ENCODE measurements around the gene TMED6. TPM values are rescaled to one million over a fixed set of nuclear protein-coding genes. Genes with fewer than 3 reads are reported as not detected.
"Not testable (repeated sequence)": the region's sequence is repeated elsewhere in the genome, so short reads cannot be mapped to it uniquely, and the experiment has no call there.

Gene TMED6
- total RNA-seq, 4 donors from 2014 or later: 1.3 TPM; not detected in 3

GRCh38 chr16:69298261-69298660 is 53.3 kb downstream of the TMED6 start:
- no peak overlapping the region for H3K4me3 ChIP-seq

GRCh38 chr16:69296771-69297170 is 54.8 kb downstream of the TMED6 start:
- H3K9me3 ChIP-seq; H3K4me1 ChIP-seq; H3K27me3 ChIP-seq; DNase-seq; intact Hi-C loops (cut with DNase I; ENCODE audit: low total_unique reads); ATAC-seq; H3K4me3 ChIP-seq; H3K27ac ChIP-seq: not testable (repeated sequence)
- in situ Hi-C loops (cut with MboI; ENCODE audit: low sequenced_read_pairs in 4 of 4): loop anchor here in 2 of 4 donors (25.0 kb wide), 2 partner anchors 134 to 759 kb away; partner anchors contain the start of gene ZFP90 (in 1 of the 2)
- H3K36me3 ChIP-seq: peaks cover 0 to 15% of the 10 kb centered on the region in 2 donors

More at GRCh38 chr16:69298261-69298660, 53.3 kb downstream of the TMED6 start:
- H3K27ac ChIP-seq: no peak overlapping the region
- TF ChIP-seq CTCF (IDR thresholded peaks at IDR 0.05 in 4 of 5, conservative IDR thresholded peaks at IDR 0.05 in 1 of 5): no peak
- TF ChIP-seq POLR2A (IDR thresholded peaks at IDR 0.05): no peak
- H3K9me3 ChIP-seq: no peaks in the 10 kb centered on the region
- H3K4me1 ChIP-seq: no peaks in the 10 kb centered on the region
- in situ Hi-C loops (cut with MboI; ENCODE audit: low sequenced_read_pairs in 4 of 4) (loop anchor here in 2 of 4 donors (25.0 kb wide), 2 partner anchors 136 to 761 kb away; partner anchors contain the start of gene ZFP90 (in 1 of the 2)), intact Hi-C loops (cut with DNase I; ENCODE audit: low total_unique reads) (no loop called here)
- no peak for ATAC-seq
- no peak for DNase-seq
- H3K27me3 ChIP-seq: no peaks in the 10 kb centered on the region
- peaks cover 0 to 16% of the 10 kb centered on the region in 2 donors for H3K36me3 ChIP-seq

GRCh38 chr16:69294051-69294450 is 57.5 kb downstream of the TMED6 start:
- ATAC-seq (no peak), DNase-seq (no peak)
- TF ChIP-seq POLR2A (IDR thresholded peaks at IDR 0.05): no peak
- no peak for TF ChIP-seq CTCF (IDR thresholded peaks at IDR 0.05 in 4 of 5, conservative IDR thresholded peaks at IDR 0.05 in 1 of 5)
- H3K36me3 ChIP-seq: no peaks in the 10 kb centered on the region
- intact Hi-C loops (cut with DNase I; ENCODE audit: low total_unique reads): no loop called here
- no peaks in the 10 kb centered on the region for H3K9me3 ChIP-seq
- H3K27ac ChIP-seq: no peak overlapping the region
- in situ Hi-C loops (cut with MboI; ENCODE audit: low sequenced_read_pairs in 4 of 4): loop anchor here in 2 of 4 donors (25.0 kb wide), 2 partner anchors 132 to 757 kb away; partner anchors contain the start of gene ZFP90 (in 1 of the 2)
- no peaks in the 10 kb centered on the region for H3K27me3 ChIP-seq
- no peak overlapping the region for H3K4me3 ChIP-seq
- no peaks in the 10 kb centered on the region for H3K4me1 ChIP-seq

DNA sequence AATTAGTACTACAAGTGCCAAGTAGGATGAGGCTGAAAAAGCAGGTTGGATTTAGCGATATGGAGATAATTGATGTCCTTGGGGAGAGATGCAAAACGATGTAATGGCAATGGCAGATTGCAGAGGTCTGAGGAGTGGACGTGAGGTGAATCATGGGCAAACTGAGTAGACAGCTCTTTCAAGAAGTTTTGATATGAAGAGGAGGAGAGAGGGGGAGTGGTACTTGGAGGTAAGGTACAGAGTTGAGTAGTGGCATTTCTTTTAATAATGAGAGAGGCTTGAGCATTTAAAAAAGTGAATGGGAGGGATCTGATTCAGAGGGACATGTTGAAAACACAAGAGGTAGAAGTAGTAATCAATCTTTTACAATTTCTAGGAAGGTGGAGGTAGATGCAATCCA is 58.2 kb downstream of the TMED6 start:
- in situ Hi-C loops (cut with MboI; ENCODE audit: low sequenced_read_pairs in 4 of 4) (loop anchor here in 2 of 4 donors (25.0 kb wide), 2 partner anchors 131 to 756 kb away; partner anchors contain the start of gene ZFP90 (in 1 of the 2)), intact Hi-C loops (cut with DNase I; ENCODE audit: low total_unique reads) (no loop called here)
- Histone ChIP-seq H3K4me3 (no peak overlapping the region), H3K4me1 (no peaks in the 10 kb centered on the region), H3K9me3 (no peaks in the 10 kb centered on the region), H3K27me3 (no peaks in the 10 kb centered on the region), H3K27ac (no peak overlapping the region), H3K36me3 (no peaks in the 10 kb centered on the region)
- TF ChIP-seq CTCF (IDR thresholded peaks at IDR 0.05 in 4 of 5, conservative IDR thresholded peaks at IDR 0.05 in 1 of 5): no peak
- DNase-seq: no peak
- ATAC-seq: no peak

Other genes with a start within 250 kb of the TMED6 start
- gene HAS3, start 246.1 kb downstream of the TMED6 start, total RNA-seq: 10 to 100 TPM in 1 of 4 donors, 1 to 10 TPM in 1, under 1 TPM in 1, not detected in 1; 0.23 to 10.0 (median 1.6) TPM
- 10 to 100 TPM; 27.3 to 52.3 (median 34.8) TPM for gene CHTF8, start 219.2 kb downstream of the TMED6 start, total RNA-seq
- gene UTP4, start 219.1 kb downstream of the TMED6 start, total RNA-seq: 10 to 100 TPM; 33.1 to 44.2 (median 35.5) TPM
- 10 to 100 TPM; 13.3 to 36.8 (median 33.0) TPM for gene SNTB2, start 164.6 kb downstream of the TMED6 start, total RNA-seq
- 100 to 1,000 TPM in 1 of 4 donors, 10 to 100 TPM in 3; 53.3 to 112 (median 70.1) TPM for gene VPS4A, start 40.4 kb downstream of the TMED6 start, total RNA-seq
- 10 to 100 TPM; 11.0 to 23.1 (median 16.8) TPM for gene PDF, start 21.2 kb downstream of the TMED6 start, total RNA-seq
- 10 to 100 TPM; 41.2 to 56.5 (median 52.1) TPM for gene COG8, start 12.2 kb downstream of the TMED6 start, total RNA-seq
- gene NIP7, start 12.0 kb downstream of the TMED6 start, total RNA-seq: 10 to 100 TPM in 2 of 4 donors, 1 to 10 TPM in 2; 7.3 to 13.5 (median 9.7) TPM
- 10 to 100 TPM; 11.9 to 38.9 (median 15.2) TPM for gene TERF2, start 34.2 kb upstream of the TMED6 start, total RNA-seq
- 10 to 100 TPM; 18.5 to 50.1 (median 26.3) TPM for gene CYB5B, start 72.8 kb upstream of the TMED6 start, total RNA-seq
- 10 to 100 TPM; 14.4 to 34.2 (median 18.4) TPM for gene NFAT5, start 214.2 kb upstream of the TMED6 start, total RNA-seq

Measured in gastrocnemius medialis (tissue), 4 donors.